ENCODE data around the gene ZNF839.

DNA sequence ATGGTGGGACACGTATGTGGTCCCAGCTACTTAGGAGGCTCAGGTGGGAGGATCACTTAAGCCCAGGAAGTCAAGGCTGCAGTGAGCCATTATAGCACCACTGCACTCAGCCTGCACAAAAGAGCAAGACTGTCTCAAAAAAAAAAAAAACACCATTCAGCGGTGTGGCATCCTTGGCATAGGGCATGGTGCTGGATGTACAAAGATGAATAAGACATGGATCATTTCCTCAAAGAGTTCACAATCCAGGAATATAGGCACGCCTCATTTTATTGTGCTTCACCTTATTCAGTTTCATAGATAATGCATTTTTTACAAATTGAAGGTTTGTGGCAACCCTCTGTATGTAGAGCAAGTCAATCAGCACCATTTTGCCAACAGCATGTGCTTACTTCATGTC is 36.7 kb downstream of the ZNF839 start:
- TF ChIP-seq GATA2 (IDR thresholded peaks at IDR 0.05; ENCODE audit: low read depth, low read length) (no peak), GATA3 (IDR thresholded peaks at IDR 0.05; ENCODE audit: low read depth, low read length) (no peak)
